Urinary bladder (tissue), 4 donors: ENCODE data around the gene CCDC63. TPM values are rescaled to one million over a fixed set of nuclear protein-coding genes. Genes with fewer than 3 reads are reported as not detected.
"Not testable (repeated sequence)": the region's sequence is repeated elsewhere in the genome, so short reads cannot be mapped to it uniquely, and the experiment has no call there.

Experiments used
- DNase-seq: peaks from one replicate; pipeline ENCODE4 v3.0.0-alpha.2; 2015; ENCODE audit errors: extremely low spot score
- H3K27ac ChIP-seq: one replicate; pipeline ENCODE4 v1.5.1; 2013; ENCODE audit warnings: low read depth, mild to moderate bottlenecking, moderate library complexity
- H3K36me3 ChIP-seq: one replicate; pipeline ENCODE4 v1.6.1; 2013; ENCODE audit warnings: mild to moderate bottlenecking, moderate library complexity; ENCODE audit not compliant: insufficient read depth
- H3K4me1 ChIP-seq: one replicate; pipeline ENCODE4 v1.6.1; 2013; ENCODE audit warnings: mild to moderate bottlenecking, moderate library complexity; ENCODE audit not compliant: insufficient read depth
- H3K4me3 ChIP-seq: one replicate; pipeline ENCODE4 v1.5.1; 2013; ENCODE audit warnings: low read depth, low read length
- WGBS: extraction: QIAGEN DNeasy Blood & Tissue Kit; methylation state at CpG from one replicate; pipeline ENCODE4 v1.1.7; 2013; 5-methylcytosine and 5-hydroxymethylcytosine counted together
- polyA plus RNA-seq: library from polyadenylated mRNA; stranded (reverse); fragments of 200-250 nt; gene quantifications from one replicate; pipeline ENCODE4 v1.2.3, GENCODE V29; 2013
- total RNA-seq: library from RNA; depleted of rRNA; stranded (reverse); fragments of >200 nt; gene quantifications from one replicate; pipeline ENCODE4 v1.2.3, GENCODE V29; 2014
- donor health status: healthy with polysubstance abuse.
- donor health status: healthy.

Gene CCDC63
- total and polyA plus RNA-seq, 2 donors: not detected

GRCh38 chr12:110941391-110941790 lies 94.6 kb downstream of the CCDC63 start:
- DNase-seq: no peak
- Histone ChIP-seq H3K27ac (no peak overlapping the region), H3K4me1 (no peaks in the 10 kb centered on the region), H3K36me3 (no peaks in the 10 kb centered on the region), H3K4me3 (no peak overlapping the region)
- WGBS: 80% methylated on average over 6 of the region's 6 CpGs

GRCh38 chr12:110943373-110943772 lies 96.6 kb downstream of the CCDC63 start:
- Histone ChIP-seq H3K4me3 (no peak overlapping the region), H3K27ac (no peak overlapping the region), H3K4me1 (no peaks in the 10 kb centered on the region), H3K36me3 (no peaks in the 10 kb centered on the region)
- 48% methylated on average over 2 of the region's 2 CpGs for whole genome bisulfite sequencing
- no peak for DNase-seq

GRCh38 chr12:110948041-110948440 lies 101.3 kb downstream of the CCDC63 start:
- H3K4me3 ChIP-seq: no peak overlapping the region
- WGBS: 65% methylated on average over 2 of the region's 2 CpGs

GRCh38 chr12:110950466-110950865 lies 103.7 kb downstream of the CCDC63 start:
- not testable (repeated sequence) for DNase-seq, H3K27ac ChIP-seq, H3K4me1 ChIP-seq, H3K36me3 ChIP-seq, H3K4me3 ChIP-seq
- WGBS: 95% methylated on average over 24 of the region's 31 CpGs

More at GRCh38 chr12:110948041-110948440, 101.3 kb downstream of the CCDC63 start:
- H3K4me1 ChIP-seq: no peaks in the 10 kb centered on the region
- DNase-seq: no peak
- no peaks in the 10 kb centered on the region for H3K36me3 ChIP-seq
- H3K27ac ChIP-seq: no peak overlapping the region

GRCh38 chr12:110950867-110951266 lies 104.1 kb downstream of the CCDC63 start:
- not testable (repeated sequence) for DNase-seq, H3K36me3 ChIP-seq, H3K4me1 ChIP-seq, H3K27ac ChIP-seq, H3K4me3 ChIP-seq
- 95% methylated on average over 26 of the region's 31 CpGs for WGBS

Other genes starting within 250 kb of the CCDC63 start
- gene TCTN1, start 232.9 kb upstream of the CCDC63 start, total RNA-seq: 82.5 TPM
- gene TCTN1, start 232.9 kb upstream of the CCDC63 start, polyA plus RNA-seq: 22.5 TPM
- 9.9 TPM for gene HVCN1, start 157.9 kb upstream of the CCDC63 start, total RNA-seq
- 9.7 TPM for gene HVCN1, start 157.9 kb upstream of the CCDC63 start, polyA plus RNA-seq
- 203 TPM for gene PPP1CC, start 104.1 kb upstream of the CCDC63 start, total RNA-seq
- gene PPP1CC, start 104.1 kb upstream of the CCDC63 start, polyA plus RNA-seq: 110 TPM
- 9.5 TPM for gene MYL2, start 73.6 kb downstream of the CCDC63 start, total RNA-seq
- gene MYL2, start 73.6 kb downstream of the CCDC63 start, polyA plus RNA-seq: not detected
- gene CUX2, start 187.2 kb downstream of the CCDC63 start, total RNA-seq: 1.9 TPM
- 0.13 TPM for gene CUX2, start 187.2 kb downstream of the CCDC63 start, polyA plus RNA-seq